Kasumi-1 (cell line): ENCODE measurements around the gene FPR3.

ENCODE experiments used
- DNase-seq, 2 experiments: peaks; one replicate each; lab custom pipeline; 2025; lab: John Stamatoyannopoulos, UW

FPR3 gene

GRCh38 chr19:51807111-51807701 lies 12.2 kb downstream of the FPR3 start:
- DNase-seq: no peak

DNA sequence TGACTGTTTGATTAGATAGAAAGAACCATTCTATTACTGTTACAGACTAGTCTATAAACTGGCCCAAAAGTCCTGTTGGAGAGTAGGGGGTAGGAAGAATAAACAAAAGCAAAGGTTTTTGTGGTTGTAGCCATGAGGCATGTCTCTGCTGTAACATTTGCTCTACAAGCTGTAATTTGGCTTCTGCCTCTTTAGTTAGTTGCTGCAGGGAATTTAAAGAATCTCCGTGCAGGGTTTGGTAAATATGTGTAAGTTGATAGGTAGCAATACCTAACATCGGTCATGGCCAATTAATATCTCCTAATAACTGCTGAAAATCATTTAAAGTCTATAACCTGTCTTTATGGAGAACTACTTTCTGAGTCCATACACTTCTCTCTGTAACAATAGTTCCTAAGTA lies 13.0 kb downstream of the FPR3 start:
- no peak for DNase-seq

- no peak for DNase-seq
Observed at GRCh38 chr19:51808333-51808986, 13.5 kb downstream of the FPR3 start.

GRCh38 chr19:51809787-51810186 lies 14.8 kb downstream of the FPR3 start:
- no peak for DNase-seq

DNA sequence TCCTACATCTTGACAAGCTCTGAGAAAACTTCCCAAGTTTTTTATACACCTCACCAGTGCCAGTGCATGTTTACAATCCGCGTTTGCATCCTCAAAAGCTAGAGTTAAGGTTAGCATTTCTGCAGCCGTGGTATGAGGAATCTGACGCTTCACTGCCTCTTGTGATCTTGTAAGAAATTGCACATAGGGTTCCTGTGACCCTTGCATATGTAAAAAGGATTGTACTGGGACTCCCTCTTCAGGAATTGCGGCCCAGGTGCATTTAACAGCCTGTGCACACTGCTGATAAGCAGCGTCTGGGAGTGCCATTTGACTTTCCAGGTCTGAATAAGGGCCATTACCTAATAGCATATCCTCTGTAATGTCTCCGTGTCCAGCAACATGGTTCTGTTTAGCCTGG lies 15.3 kb downstream of the FPR3 start:
- DNase-seq: peak; percentile 13 to 34

DNA sequence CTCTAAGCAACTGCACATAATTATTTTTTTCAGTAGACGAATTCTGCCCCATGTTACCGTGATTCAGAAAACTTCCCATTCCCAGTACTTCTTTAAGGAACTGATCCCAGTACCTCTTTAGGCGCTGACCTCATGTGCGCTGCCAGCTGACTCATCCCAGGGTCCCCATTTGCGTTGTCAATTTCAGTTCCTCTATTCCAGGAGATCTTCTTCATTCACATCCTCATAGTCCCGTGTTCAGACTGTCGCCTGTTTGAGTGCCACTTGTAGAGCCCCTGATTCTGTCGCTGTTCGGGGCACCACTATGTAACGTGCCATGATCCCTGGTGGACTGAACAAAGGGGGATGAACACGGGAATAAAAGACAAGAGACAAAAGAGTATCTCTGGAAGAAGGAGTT lies 16.4 kb downstream of the FPR3 start:
- no peak for DNase-seq

DNA sequence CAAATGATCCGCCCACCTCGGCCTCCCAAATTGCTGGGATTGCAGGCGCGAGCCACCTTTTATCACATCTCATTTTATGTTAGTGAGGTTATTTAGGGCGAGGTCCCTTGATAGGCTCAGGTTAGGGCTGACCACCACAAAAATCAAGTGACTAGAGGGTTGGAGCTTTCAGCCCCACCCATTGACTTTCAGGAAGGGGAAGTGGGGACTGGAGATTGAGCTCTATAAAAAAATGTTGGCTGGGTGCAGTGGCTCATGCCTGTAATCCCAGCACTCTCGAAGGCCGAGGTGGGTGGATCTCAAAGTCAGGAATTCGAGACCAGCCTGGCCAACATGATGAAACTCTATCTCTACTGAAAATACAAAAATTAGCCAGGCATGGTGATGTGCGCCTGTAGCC lies 20.1 kb downstream of the FPR3 start:
- no peak for DNase-seq

DNA sequence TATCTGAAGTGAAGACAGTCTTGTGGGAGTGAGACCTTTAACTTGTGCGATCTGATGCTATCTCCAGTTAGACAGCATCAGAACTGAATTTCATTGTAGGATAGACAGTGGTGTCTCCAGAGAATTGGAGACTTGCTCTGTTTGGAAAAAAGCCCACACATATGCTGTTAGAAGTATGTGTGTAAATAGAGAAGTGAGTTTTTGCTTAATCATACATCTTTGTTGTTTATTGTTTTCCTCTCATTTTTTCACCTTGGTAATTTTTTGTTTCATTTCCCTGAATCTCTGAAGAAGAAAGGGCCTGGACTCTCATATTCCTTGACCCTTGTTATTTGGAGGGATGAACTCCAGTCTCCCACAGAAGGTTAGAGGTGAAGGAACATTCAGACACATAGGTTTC lies 21.8 kb downstream of the FPR3 start:
- DNase-seq: no peak

GRCh38 chr19:51820011-51820410 lies 25.1 kb downstream of the FPR3 start:
- no peak for DNase-seq

DNA sequence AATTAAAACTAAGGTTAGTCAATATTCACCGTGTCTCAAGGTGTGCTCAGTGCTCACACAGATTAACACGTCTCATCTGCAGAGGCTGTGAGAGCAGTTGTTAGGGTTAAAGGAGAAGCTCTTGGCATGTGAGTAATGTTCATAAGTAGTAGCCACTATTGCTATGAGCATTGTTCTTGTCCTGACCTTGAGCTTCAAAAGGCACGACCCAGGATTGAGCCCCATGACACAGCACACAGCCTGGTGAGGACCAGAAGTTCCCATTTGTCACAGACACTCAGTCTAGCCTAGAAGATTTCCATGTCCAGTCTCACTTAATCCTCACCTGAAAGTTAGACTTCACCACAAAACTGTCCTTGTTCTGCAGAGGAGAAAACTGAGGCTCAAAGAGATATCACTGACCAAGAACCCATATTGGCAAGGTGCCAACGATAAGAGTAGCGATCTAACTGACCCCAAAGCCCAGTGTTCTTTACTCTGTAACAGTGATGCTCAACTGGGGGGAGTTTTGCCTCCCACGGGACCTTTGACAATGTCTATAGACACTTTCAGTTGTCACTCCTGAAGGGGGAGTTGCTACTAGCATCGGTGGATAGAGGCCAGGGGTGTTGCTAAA lies 26.0 kb downstream of the FPR3 start:
- DNase-seq: no peak

GRCh38 chr19:51821456-51821855 lies 26.5 kb downstream of the FPR3 start:
- no peak for DNase-seq

DNA sequence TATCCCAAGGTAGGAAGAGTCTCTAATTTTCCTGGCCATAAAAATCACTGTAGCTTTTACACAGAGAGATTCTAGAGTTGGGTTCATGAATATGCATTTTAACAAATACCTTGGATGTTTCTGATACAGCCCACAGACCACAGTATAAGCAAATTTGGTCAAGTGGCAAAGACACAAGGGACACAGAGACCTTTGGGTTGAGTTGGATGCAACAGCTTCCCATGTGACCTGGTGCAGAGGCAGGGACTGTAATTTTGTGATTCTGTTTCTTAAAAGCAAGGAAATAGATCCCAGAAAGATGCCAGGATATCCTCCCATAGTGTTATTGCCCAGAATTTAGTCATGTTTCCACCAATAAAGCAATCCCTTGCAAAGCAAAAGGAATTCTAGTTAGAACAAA lies 27.0 kb downstream of the FPR3 start:
- no peak for DNase-seq

- no peak for DNase-seq
Observed at GRCh38 chr19:51822325-51822724, 27.4 kb downstream of the FPR3 start.

- no peak for DNase-seq
Observed at GRCh38 chr19:51822946-51823345, 28.0 kb downstream of the FPR3 start.

- DNase-seq: peak; percentile 76 to 79
Observed at GRCh38 chr19:51824281-51825005, 29.5 kb downstream of the FPR3 start.

GRCh38 chr19:51830274-51830673 lies 35.3 kb downstream of the FPR3 start:
- DNase-seq: peak; percentile 68 to 69

DNA sequence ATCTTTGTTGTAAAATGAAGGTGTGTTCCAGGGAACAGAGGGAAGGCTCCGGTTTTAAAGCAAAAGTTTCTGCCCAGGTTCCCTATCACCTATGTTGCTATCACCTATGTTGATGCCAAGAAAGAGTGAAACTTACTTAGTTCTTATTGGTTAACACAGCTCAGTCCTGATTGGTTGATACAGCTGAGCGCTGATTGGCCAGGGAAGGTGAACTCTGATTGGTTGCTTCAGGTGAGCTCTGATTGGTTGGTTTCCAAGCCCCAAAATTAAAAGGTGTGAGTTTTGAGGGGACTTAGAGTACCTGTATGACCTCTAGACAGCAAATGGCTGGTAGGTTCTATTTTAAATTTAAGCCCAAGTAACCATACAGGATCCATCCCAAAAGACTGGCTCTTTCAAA lies 42.2 kb downstream of the FPR3 start:
- DNase-seq: no peak

- DNase-seq: no peak
Observed at GRCh38 chr19:51861870-51862622, 67.1 kb downstream of the FPR3 start.

GRCh38 chr19:51873097-51873496 lies 78.1 kb downstream of the FPR3 start:
- DNase-seq: no peak
